ENCODE results near the gene TMEM109.
"Not testable (repeated sequence)": the region's sequence is repeated elsewhere in the genome, so short reads cannot be mapped to it uniquely, and the experiment has no call there.

Gene TMEM109

DNA sequence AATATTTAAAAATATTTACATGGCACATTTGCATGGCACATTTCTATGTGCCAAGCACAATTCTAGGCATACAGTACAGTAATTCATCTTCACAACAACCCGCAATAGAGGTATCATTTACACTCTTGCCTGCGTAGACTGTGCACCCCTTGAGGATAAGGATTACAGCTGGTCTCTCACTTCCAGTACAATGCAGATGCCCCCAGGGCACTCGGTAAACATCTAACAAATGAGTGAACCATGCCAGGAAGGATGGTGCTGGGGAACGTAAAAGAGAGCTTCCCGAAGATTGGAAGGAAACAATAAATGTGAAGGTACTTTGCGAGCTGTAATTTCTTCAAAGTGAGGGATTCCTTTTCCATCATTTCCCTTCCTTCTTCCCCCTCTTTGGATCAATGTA is 8.9 kb upstream of the TMEM109 start:
- peak overlapping the region; percentile 90 for H3K4me3 ChIP-seq (ENCODE audit: low read depth, low read length)
- TF ChIP-seq, protein P1, sequence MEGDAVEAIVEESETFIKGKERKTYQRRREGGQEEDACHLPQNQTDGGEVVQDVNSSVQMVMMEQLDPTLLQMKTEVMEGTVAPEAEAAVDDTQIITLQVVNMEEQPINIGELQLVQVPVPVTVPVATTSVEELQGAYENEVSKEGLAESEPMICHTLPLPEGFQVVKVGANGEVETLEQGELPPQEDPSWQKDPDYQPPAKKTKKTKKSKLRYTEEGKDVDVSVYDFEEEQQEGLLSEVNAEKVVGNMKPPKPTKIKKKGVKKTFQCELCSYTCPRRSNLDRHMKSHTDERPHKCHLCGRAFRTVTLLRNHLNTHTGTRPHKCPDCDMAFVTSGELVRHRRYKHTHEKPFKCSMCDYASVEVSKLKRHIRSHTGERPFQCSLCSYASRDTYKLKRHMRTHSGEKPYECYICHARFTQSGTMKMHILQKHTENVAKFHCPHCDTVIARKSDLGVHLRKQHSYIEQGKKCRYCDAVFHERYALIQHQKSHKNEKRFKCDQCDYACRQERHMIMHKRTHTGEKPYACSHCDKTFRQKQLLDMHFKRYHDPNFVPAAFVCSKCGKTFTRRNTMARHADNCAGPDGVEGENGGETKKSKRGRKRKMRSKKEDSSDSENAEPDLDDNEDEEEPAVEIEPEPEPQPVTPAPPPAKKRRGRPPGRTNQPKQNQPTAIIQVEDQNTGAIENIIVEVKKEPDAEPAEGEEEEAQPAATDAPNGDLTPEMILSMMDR (IDR thresholded peaks at IDR 0.05; ENCODE audit: borderline replicate concordance, insufficient read depth, low read depth, low read length), result no peak

GRCh38 chr11:60905551-60906113 is 8.3 kb upstream of the TMEM109 start:
- TF ChIP-seq, protein P1 (IDR thresholded peaks at IDR 0.05; ENCODE audit: borderline replicate concordance, insufficient read depth, low read depth, low read length), result no peak
- H3K4me3 ChIP-seq (ENCODE audit: low read depth, low read length), result peak overlapping the region; percentile 90

DNA sequence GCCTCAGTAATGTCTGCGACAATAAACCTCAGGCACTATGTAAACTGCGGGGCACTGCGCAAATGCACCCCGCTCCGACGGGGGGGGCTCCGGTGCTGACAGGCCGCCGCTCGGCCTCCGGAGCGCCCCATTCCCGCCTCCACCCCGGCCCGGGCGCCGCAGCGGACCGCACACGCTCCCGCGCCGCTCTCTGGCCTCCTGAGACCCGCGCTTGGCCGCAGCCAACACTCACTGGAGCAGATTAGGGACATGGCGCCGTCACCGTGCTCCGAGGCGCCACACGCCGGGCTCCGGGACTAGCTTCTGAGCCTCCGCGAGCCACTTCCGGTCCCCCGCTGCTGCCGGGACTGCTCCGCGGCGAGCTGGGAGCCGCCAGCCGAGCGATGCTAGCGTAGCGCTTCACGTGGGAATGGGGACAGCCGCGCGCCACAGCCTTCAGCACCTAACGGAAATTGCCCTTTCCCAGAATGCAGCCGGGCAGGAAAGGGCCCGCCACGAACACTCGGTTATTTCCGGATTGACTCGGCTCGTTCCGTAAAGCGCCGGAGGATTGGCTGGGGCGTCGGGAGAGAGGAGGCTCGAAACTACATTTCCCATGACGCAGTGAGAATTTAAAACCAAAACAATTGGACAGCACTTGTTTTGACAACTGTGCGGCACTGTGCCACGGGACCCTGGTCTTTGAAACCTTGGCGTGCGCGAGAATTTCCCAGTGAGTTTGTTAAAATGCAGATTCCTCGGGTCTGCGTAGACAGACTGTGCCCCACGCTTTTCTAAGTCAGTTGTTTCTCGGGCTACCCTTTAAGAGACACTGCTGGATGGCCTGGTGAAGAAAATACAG is 7.6 kb upstream of the TMEM109 start, which contains the start of gene PRPF19:
Gene PRPF19 (minus strand): TSS at position 454 of the 841 bp plus-strand sequence. CDS start 203 bp downstream, at position 251.
- peak within 1 kb of the TSS; percentile 90 for H3K4me3 ChIP-seq (ENCODE audit: low read depth, low read length)
- TF ChIP-seq, protein P1 (IDR thresholded peaks at IDR 0.05; ENCODE audit: borderline replicate concordance, insufficient read depth, low read depth, low read length), result no peak

GRCh38 chr11:60908803-60909202 is 5.2 kb upstream of the TMEM109 start:
- TF ChIP-seq, protein P1 (IDR thresholded peaks at IDR 0.05; ENCODE audit: borderline replicate concordance, insufficient read depth, low read depth, low read length), result no peak
- no peak overlapping the region for H3K4me3 ChIP-seq (ENCODE audit: low read depth, low read length)

- not testable (repeated sequence) for H3K4me3 ChIP-seq (ENCODE audit: low read depth, low read length)
These were observed 4.2 kb upstream of the TMEM109 start for GRCh38 chr11:60909680-60910280.

DNA sequence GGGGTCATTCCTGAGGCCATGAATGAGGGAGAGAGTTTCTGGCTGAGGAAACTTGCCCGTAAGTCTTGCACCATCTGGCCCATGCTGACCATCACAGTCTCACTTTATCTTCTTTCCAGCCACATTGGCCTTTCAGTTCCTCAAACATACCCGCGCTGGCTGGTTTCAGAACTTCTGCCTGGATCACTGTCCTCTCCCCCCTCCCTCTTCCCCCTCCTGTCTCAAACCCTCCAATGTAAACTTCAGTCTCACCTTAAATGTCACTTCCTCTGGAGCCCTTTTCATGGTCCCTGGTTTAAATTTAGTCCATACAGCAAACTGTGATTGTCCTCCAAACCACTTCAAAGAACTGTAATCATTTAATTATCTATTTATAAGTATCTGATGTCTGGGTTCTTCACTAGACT is 3.7 kb upstream of the TMEM109 start:
- TF ChIP-seq, protein P1 (IDR thresholded peaks at IDR 0.05; ENCODE audit: borderline replicate concordance, insufficient read depth, low read depth, low read length), result no peak
- H3K4me3 ChIP-seq (ENCODE audit: low read depth, low read length), result no peak overlapping the region

GRCh38 chr11:60910711-60911380 is 3.1 kb upstream of the TMEM109 start:
- H3K4me3 ChIP-seq (ENCODE audit: low read depth, low read length), result no peak overlapping the region

More at GRCh38 chr11:60910711-60911380, 3.1 kb upstream of the TMEM109 start:
- TF ChIP-seq, protein P1 (IDR thresholded peaks at IDR 0.05; ENCODE audit: borderline replicate concordance, insufficient read depth, low read depth, low read length), result no peak
